GM12891 (cell line): ENCODE data around the gene TMEM150A.
"Not testable (repeated sequence)": the region's sequence is repeated elsewhere in the genome, so short reads cannot be mapped to it uniquely, and the experiment has no call there.

ENCODE experiments used
- DNase-seq: peaks from one replicate; pipeline ENCODE4 v3.0.0; 2011; ENCODE audit warnings: low spot score; ENCODE audit not compliant: insufficient read length
- FAIRE-seq: peaks from 2 replicates; lab custom pipeline; 2011; peaks lifted over from hg19 to GRCh38; lab: Jason Lieb, UNC
- PAX5 ChIP-seq: IDR thresholded peaks from 2 replicates; pipeline ENCODE4 v1.6.1; 2011; ENCODE audit warnings: low read length, moderate library complexity, mild to moderate bottlenecking; ENCODE audit not compliant: insufficient read depth, severe bottlenecking
- POLR2A ChIP-seq: IDR thresholded peaks from 2 replicates; pipeline ENCODE4 v1.6.1; 2011; ENCODE audit warnings: low read depth, low read length, control low read depth
- POLR2AphosphoS5 ChIP-seq: IDR thresholded peaks from 2 replicates; pipeline ENCODE4 v1.6.1; 2011; ENCODE audit warnings: low read depth, low read length, control low read depth
- POU2F2 ChIP-seq: IDR thresholded peaks from 2 replicates; pipeline ENCODE4 v1.6.1; 2011; ENCODE audit warnings: low read depth, mild to moderate bottlenecking, control low read depth, low read length, moderate library complexity
- SPI1 ChIP-seq: IDR thresholded peaks from 2 replicates; pipeline ENCODE4 v1.6.1; 2011; ENCODE audit warnings: low read depth, low read length, control low read depth
- TAF1 ChIP-seq: IDR thresholded peaks from 2 replicates; pipeline ENCODE4 v1.6.1; 2011; ENCODE audit warnings: low read depth, low read length, control low read depth

TMEM150A gene

DNA sequence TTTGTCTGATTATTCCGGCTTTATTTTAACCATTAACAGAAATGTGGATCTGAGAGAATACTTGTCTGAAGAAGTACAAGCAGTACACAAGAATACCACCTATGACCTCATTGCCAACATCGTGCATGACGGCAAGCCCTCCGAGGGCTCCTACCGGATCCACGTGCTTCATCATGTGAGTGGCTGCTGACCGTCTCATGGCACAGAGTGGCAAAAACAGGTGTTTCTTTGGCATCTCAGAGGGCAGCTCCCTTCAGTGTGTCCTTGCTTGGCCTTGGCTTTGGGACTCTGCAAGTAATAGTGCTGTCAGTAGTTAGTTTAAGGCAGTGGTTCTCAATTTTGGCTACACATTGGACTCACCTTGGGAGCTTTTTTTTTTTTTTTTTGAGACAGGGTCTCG lies 42.4 kb upstream of the TMEM150A start:
- DNase-seq (no peak), FAIRE-seq (no peak)
- TF ChIP-seq SPI1 = no peak
- no peak for TF ChIP-seq TAF1
- no peak for TF ChIP-seq POU2F2

DNA sequence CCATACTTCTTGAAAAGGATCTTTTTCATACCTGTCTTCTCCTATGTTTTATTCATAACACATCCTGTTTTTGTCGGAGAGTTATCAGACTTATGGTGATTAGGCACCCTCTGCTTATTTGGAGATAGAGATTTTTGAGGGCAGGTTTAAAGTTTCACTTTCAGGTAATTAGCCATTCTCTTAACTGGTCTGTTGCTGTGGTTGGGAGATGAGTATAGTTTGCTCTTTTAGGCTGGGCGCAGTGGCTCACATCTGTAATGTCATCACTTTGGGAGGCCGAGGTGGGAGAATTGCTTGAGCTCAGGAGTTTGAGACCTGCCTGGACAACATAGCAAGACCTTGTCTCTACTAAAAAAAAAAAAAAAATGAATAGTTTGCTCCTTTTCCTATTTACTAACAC lies 40.2 kb upstream of the TMEM150A start:
- no peak for DNase-seq
- FAIRE-seq = peak; percentile 23
- TF ChIP-seq POLR2AphosphoS5 (no peak), POLR2A (no peak), SPI1 (no peak), PAX5 (no peak), POU2F2 (no peak), TAF1 (no peak)

DNA sequence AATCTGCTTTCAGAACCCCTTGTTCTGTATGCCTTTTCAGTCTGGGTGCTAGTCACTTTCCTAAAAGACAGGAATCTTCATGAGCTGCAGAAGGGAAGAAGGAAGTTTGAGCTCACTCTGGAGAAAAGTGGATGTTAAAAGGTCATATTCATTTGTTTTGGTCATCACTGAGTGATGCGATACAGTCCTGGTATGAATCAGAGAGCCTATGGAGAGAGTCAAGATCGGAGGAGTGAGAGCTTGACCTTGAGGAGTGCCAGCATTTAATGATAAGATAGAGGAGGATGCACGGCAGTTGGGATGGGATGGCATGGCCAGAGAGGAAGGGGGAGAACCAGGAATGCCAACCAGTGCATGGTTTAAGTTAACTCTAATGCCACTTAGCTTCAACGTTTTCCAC lies 33.1 kb upstream of the TMEM150A start:
- no peak for TF ChIP-seq TAF1
- TF ChIP-seq POLR2AphosphoS5 = no peak
- TF ChIP-seq POU2F2 = no peak

GRCh38 chr2:85635011-85635410 lies 32.5 kb upstream of the TMEM150A start:
- TF ChIP-seq POLR2AphosphoS5 (no peak), POU2F2 (no peak), TAF1 (no peak), POLR2A (no peak), SPI1 (no peak), PAX5 (no peak)
- no peak for DNase-seq
- no peak for FAIRE-seq

More for the DNA sequence above, 33.1 kb upstream of the TMEM150A start:
- no peak for DNase-seq
- FAIRE-seq = no peak

DNA sequence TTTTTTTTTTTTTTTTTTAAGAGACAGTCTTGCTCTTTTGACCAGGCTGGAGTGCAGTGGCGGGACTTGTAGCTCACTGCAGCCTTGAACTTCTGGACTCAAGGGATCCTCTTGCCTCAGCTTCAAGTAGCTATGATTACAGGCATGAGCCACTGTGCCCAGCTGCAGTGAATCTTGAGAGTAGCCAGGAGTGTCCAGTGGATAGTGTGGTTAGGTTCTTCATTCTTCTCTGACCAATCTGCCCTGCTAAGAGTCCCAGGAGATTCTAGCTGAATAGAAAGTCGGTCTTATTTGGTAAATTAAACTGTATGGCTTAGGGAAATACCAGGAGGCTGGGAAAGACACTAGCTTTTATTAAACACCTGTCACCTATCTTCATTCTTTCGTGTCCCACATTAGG lies 28.8 kb upstream of the TMEM150A start:
- DNase-seq (no peak), FAIRE-seq (no peak)
- TF ChIP-seq POLR2AphosphoS5 (no peak), PAX5 (no peak), TAF1 (no peak), POLR2A (no peak), SPI1 (no peak), POU2F2 (no peak)

DNA sequence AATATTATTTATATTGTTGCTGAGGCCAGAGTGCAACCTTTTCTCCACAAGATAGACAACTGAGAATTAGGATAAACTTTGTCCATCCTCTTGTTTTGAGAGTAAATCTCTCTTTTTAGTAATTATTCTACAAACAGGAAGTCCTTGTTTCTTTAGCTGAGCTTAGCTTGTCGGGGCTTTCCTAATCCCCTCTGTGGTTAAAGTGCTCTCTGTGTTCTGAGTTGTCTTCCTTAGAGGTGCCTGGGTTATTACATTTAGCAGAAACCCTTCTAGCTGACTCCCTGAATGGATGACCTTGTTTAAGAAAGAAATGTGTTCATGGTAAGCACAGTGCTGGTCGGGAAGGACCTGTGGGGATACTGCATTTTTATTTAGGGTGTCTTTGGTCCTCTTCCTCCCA lies 26.2 kb upstream of the TMEM150A start:
- TF ChIP-seq TAF1 (no peak), POLR2AphosphoS5 (no peak), POLR2A (no peak), POU2F2 (no peak), SPI1 (peak; percentile 69), PAX5 (no peak)
- DNase-seq = no peak
- FAIRE-seq = no peak

DNA sequence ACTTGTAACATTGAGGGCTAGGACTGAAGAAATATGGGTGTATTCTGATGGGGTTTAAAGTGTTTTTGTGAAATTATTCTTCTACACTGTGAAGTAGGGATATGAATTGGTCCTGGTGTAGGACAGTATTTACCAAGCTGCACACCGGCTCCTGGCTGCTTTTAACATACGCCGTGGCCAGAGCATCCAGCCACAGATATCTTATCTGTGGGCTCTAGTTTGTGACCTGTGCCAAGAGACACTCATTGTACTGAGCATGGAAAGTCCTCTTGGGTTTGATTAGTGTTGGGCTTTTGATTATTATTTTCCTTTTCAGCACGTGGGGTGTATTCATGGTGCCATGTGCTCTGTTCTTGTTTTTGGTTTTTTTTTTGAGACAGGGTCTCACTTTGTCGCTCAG lies 21.5 kb upstream of the TMEM150A start:
- FAIRE-seq (no peak), DNase-seq (no peak)
- no peak for TF ChIP-seq TAF1
- no peak for TF ChIP-seq POLR2A
- no peak for TF ChIP-seq POLR2AphosphoS5
- no peak for TF ChIP-seq PAX5
- no peak for TF ChIP-seq SPI1
- TF ChIP-seq POU2F2 = no peak

DNA sequence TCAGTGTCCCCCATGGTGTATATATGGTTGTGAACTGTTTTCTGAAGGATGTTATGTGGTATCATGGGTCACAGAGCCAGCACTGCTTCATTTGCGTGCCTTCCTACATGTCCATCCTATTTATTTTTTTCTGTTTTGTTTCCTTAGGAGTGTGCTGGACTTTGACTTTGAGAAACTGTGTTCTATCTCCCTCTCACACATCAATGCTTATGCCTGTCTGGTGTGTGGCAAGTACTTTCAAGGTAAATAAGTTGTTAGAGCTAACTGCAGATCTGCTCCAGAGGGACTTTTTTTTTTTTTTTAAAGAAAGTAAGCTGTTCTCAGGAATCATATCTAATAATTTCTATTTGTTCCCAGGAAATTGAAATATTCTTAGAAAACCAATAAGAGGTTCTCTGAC lies 18.8 kb upstream of the TMEM150A start:
- DNase-seq = no peak
- no peak for TF ChIP-seq POU2F2
- TF ChIP-seq POLR2AphosphoS5 = no peak
- TF ChIP-seq SPI1 = no peak
- no peak for TF ChIP-seq PAX5
- no peak for TF ChIP-seq POLR2A
- no peak for TF ChIP-seq TAF1
- FAIRE-seq = no peak

DNA sequence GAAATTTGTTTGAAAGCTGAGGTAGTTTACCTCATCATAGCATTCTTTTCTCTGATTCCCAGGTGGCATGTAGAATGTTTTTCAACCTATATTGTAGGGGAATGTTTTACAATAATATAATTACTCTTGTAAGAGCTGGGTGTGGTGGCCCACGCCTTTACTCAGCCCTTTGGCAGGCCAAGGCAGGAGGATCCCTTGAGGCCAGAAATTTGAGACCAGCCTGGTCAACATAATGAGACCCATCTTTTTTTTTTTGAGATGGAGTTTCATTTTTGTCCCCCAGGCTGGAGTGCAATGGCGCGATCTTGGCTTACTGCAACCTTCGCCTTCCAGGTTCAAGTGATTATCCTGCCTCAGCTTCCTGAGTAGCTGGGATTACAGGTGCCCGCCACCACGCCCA lies 17.1 kb upstream of the TMEM150A start:
- FAIRE-seq = no peak
- no peak for TF ChIP-seq POU2F2
- no peak for TF ChIP-seq POLR2A
- no peak for TF ChIP-seq TAF1
- TF ChIP-seq SPI1 = no peak
- no peak for TF ChIP-seq POLR2AphosphoS5
- TF ChIP-seq PAX5 = no peak
- no peak for DNase-seq

DNA sequence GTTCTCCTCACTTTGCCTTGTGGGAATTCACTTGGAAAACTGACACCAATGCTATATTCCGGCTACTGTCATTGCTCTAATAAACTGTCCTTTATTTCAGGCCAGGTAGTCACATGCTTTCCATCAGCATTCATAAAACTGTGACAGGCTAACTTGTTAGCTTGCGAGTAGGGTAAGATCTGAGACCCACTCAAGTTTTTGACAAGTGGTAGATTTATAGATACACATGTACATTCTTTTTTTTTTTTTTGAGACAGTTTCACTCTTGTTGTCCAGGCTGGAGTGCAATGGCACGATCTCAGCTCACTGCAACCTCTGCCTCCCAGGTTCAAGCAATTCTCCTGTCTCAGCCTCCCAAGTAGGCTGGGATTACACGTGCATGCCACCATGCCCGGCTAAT lies 15.2 kb upstream of the TMEM150A start:
- not testable (repeated sequence) for FAIRE-seq, DNase-seq

GRCh38 chr2:85615413-85615728 lies 12.9 kb upstream of the TMEM150A start:
- FAIRE-seq = no peak
- no peak for DNase-seq
- no peak for TF ChIP-seq POLR2AphosphoS5
- no peak for TF ChIP-seq PAX5
- TF ChIP-seq SPI1 = no peak
- no peak for TF ChIP-seq POLR2A
- TF ChIP-seq TAF1 = no peak
- TF ChIP-seq POU2F2 = no peak

- not testable (repeated sequence) for DNase-seq, FAIRE-seq
Measured at GRCh38 chr2:85614757-85615156, 12.3 kb upstream of the TMEM150A start.
